SK-N-SH treated with all-trans-retinoic acid at 6 μM for 48 hours (cell line): ENCODE measurements around the gene PGP.
A peak's percentile ranks its signal among the peaks of the same experiment; 100 is the strongest.

ENCODE experiments used
- ATAC-seq: fragments of 200-7000 bp; cut with Tn5 transposase; 3 replicates; pipeline ENCODE4 v1.9.1; 2020; ENCODE audit warnings: mild to moderate bottlenecking, moderate library complexity
- ARNTL ChIP-seq: fragments of 450-650 bp; formaldehyde crosslinking; IDR thresholded peaks from 2 replicates; pipeline ENCODE4 v1.5.0; 2020; ENCODE audit warnings: low read depth, mild to moderate bottlenecking, moderate library complexity, borderline replicate concordance
- BACH2 ChIP-seq: fragments of 250-450 bp; sonication (Bioruptor Pico); IDR thresholded peaks from 2 replicates; pipeline ENCODE4 v1.9.0; 2021; ENCODE audit warnings: mild to moderate bottlenecking, borderline replicate concordance
- CREB5 ChIP-seq: fragments of 250-450 bp; sonication (Bioruptor Pico); IDR thresholded peaks from 2 replicates; pipeline ENCODE4 v1.5.1; 2020; ENCODE audit warnings: low read depth, mild to moderate bottlenecking, moderate library complexity
- CSDC2 ChIP-seq: fragments of 250-450 bp; sonication (Bioruptor Pico); IDR thresholded peaks from 2 replicates; pipeline ENCODE4 v1.5.0; 2020; ENCODE audit warnings: mild to moderate bottlenecking, moderate library complexity
- CSRNP3 ChIP-seq: fragments of 250-450 bp; sonication (Bioruptor Pico); IDR thresholded peaks from 2 replicates; pipeline ENCODE4 v1.5.1; 2021; ENCODE audit warnings: mild to moderate bottlenecking, moderate library complexity
- ESRRG ChIP-seq: fragments of 250-450 bp; sonication (Bioruptor Pico); IDR thresholded peaks from 2 replicates; pipeline ENCODE4 v1.6.1; 2021; ENCODE audit warnings: mild to moderate bottlenecking
- GLIS3 ChIP-seq: fragments of 250-450 bp; sonication (Bioruptor Pico); IDR thresholded peaks from 2 replicates; pipeline ENCODE4 v1.5.0; 2020; ENCODE audit warnings: mild to moderate bottlenecking, moderate library complexity
- POU6F1 ChIP-seq: fragments of 250-450 bp; sonication (Bioruptor Pico); IDR thresholded peaks from 2 replicates; pipeline ENCODE4 v1.8.0; 2021; ENCODE audit warnings: low read depth, mild to moderate bottlenecking, moderate library complexity, borderline replicate concordance
- PPARA ChIP-seq: fragments of 250-450 bp; sonication (Bioruptor Pico); IDR thresholded peaks from 2 replicates; pipeline ENCODE4 v1.5.0; 2020; ENCODE audit warnings: mild to moderate bottlenecking, borderline replicate concordance
- RARB ChIP-seq: fragments of 250-450 bp; sonication (Bioruptor Pico); IDR thresholded peaks from 2 replicates; pipeline ENCODE4 v1.8.0; 2021; ENCODE audit warnings: mild to moderate bottlenecking, moderate library complexity
- SNAI2 ChIP-seq: fragments of 250-450 bp; sonication (Bioruptor Pico); IDR thresholded peaks from 2 replicates; pipeline ENCODE4 v1.5.0; 2020; ENCODE audit warnings: mild to moderate bottlenecking, moderate library complexity
- TCF4 ChIP-seq: fragments of 250-450 bp; sonication (Bioruptor Pico); IDR thresholded peaks from 2 replicates; pipeline ENCODE4 v1.8.0; 2021; ENCODE audit warnings: mild to moderate bottlenecking, moderate library complexity, borderline replicate concordance
- TOX ChIP-seq: fragments of 250-450 bp; sonication (Bioruptor Pico); IDR thresholded peaks from 2 replicates; pipeline ENCODE4 v1.8.0; 2021; ENCODE audit warnings: mild to moderate bottlenecking, moderate library complexity, borderline replicate concordance
- ZC3H10 ChIP-seq: fragments of 250-450 bp; sonication (Bioruptor Pico); IDR thresholded peaks from 2 replicates; pipeline ENCODE4 v1.5.1; 2021; ENCODE audit warnings: mild to moderate bottlenecking, moderate library complexity
- ZFP3 ChIP-seq: fragments of 250-450 bp; sonication (Bioruptor Pico); IDR thresholded peaks from 2 replicates; pipeline ENCODE4 v1.5.0; 2020; ENCODE audit warnings: mild to moderate bottlenecking, moderate library complexity
- ZFP30 ChIP-seq: fragments of 450-650 bp; formaldehyde crosslinking; IDR thresholded peaks from 2 replicates; pipeline ENCODE4 v1.5.0; 2022; ENCODE audit warnings: mild to moderate bottlenecking, moderate library complexity
- ZNF565 ChIP-seq: fragments of 450-650 bp; formaldehyde crosslinking; conservative IDR thresholded peaks from 2 replicates; pipeline ENCODE4 v1.5.0; 2020; ENCODE audit warnings: low read depth, mild to moderate bottlenecking, moderate library complexity
- ZNF70 ChIP-seq: fragments of 450-650 bp; formaldehyde crosslinking; IDR thresholded peaks from 2 replicates; pipeline ENCODE4 v1.5.0; 2020; ENCODE audit warnings: mild to moderate bottlenecking, moderate library complexity
- ZNF8 ChIP-seq: fragments of 450-650 bp; formaldehyde crosslinking; IDR thresholded peaks from 2 replicates; pipeline ENCODE4 v1.5.0; 2020; ENCODE audit warnings: mild to moderate bottlenecking, moderate library complexity
- TF ChIP-seq, protein P1 (sequence below): fragments of 250-450 bp; sonication (Bioruptor Pico); IDR thresholded peaks from 2 replicates; pipeline ENCODE4 v1.8.0; 2020; ENCODE audit warnings: mild to moderate bottlenecking, moderate library complexity, borderline replicate concordance

PGP gene

GRCh38 chr16:2236337-2237101 lies 21.9 kb upstream of the PGP start, which contains the start of gene DNASE1L2:
DNASE1L2 (plus strand) TSS chr16:2236444; CDS start chr16:2236817, 373 bp downstream.
- ATAC-seq, result peak; percentile 50

GRCh38 chr16:2235695-2236336 lies 21.2 kb upstream of the PGP start:
- TF ChIP-seq, protein P1, sequence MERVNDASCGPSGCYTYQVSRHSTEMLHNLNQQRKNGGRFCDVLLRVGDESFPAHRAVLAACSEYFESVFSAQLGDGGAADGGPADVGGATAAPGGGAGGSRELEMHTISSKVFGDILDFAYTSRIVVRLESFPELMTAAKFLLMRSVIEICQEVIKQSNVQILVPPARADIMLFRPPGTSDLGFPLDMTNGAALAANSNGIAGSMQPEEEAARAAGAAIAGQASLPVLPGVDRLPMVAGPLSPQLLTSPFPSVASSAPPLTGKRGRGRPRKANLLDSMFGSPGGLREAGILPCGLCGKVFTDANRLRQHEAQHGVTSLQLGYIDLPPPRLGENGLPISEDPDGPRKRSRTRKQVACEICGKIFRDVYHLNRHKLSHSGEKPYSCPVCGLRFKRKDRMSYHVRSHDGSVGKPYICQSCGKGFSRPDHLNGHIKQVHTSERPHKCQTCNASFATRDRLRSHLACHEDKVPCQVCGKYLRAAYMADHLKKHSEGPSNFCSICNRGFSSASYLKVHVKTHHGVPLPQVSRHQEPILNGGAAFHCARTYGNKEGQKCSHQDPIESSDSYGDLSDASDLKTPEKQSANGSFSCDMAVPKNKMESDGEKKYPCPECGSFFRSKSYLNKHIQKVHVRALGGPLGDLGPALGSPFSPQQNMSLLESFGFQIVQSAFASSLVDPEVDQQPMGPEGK (CRISPR knock-in tag), result no peak
- TF ChIP-seq ZC3H10 (no peak), ZFP3 (CRISPR knock-in tag) (no peak), TOX (CRISPR knock-in tag) (no peak), ESRRG (no peak), SNAI2 (CRISPR knock-in tag) (no peak), ZFP30 (CRISPR knock-in tag) (no peak), RARB (no peak), TCF4 (no peak), ZNF70 (CRISPR knock-in tag) (no peak), POU6F1 (CRISPR knock-in tag) (no peak), CSDC2 (no peak), ZNF8 (no peak), CREB5 (CRISPR knock-in tag) (no peak), ARNTL (CRISPR knock-in tag) (no peak), PPARA (no peak)
- TF ChIP-seq, all 23 proteins: peak for 0
- peak; percentile 2 for ATAC-seq

More at GRCh38 chr16:2236337-2237101, 21.9 kb upstream of the PGP start, which contains the start of gene DNASE1L2:
- TF ChIP-seq SNAI2 (CRISPR knock-in tag) (no peak), ZFP30 (CRISPR knock-in tag) (no peak), CSRNP3 (CRISPR knock-in tag) (no peak), ZNF8 (no peak), ARNTL (CRISPR knock-in tag) (no peak), GLIS3 (CRISPR knock-in tag) (no peak)

DNA sequence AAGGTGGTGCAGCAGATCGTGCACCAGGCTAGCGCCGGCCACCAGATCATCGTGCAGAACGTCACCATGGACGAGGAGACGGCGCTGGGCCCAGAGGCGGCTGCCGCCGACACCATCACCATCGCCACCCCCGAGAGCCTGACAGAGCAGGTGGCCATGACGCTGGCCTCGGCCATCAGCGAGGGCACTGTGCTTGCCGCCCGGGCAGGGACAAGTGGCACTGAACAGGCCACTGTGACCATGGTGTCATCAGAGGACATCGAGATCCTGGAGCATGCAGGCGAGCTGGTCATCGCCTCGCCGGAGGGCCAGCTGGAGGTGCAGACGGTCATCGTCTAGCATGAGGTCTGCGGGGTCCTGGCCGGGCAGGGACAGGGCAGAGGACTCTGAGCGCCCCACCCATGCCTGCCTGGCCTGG lies 20.6 kb upstream of the PGP start:
- ATAC-seq, result no peak
- no peak for TF ChIP-seq TOX (CRISPR knock-in tag)
- TF ChIP-seq ZNF70 (CRISPR knock-in tag), result no peak
- no peak for TF ChIP-seq BACH2 (CRISPR knock-in tag)
- TF ChIP-seq ZNF565, result no peak
- TF ChIP-seq TCF4, result no peak
- no peak for TF ChIP-seq ZNF8
- TF ChIP-seq, protein P1 (CRISPR knock-in tag), result no peak
